Astrocyte (in vitro differentiated cells and primary cell): ENCODE measurements around the gene TBC1D3B.
"Not testable (repeated sequence)": the region's sequence is repeated elsewhere in the genome, so short reads cannot be mapped to it uniquely, and the experiment has no call there.

Experiments used
- CTCF ChIP-seq: IDR thresholded peaks from 2 replicates; pipeline ENCODE4 v1.5.1; 2011; ENCODE audit warnings: low read depth, mild to moderate bottlenecking, inconsistent platforms, low read length, moderate library complexity; ENCODE audit not compliant: insufficient read depth
- EZH2 ChIP-seq: IDR thresholded peaks from 2 replicates; pipeline ENCODE4 v1.6.1; 2012; ENCODE audit warnings: mild to moderate bottlenecking, low read length, inconsistent platforms; ENCODE audit not compliant: insufficient read depth

DNA sequence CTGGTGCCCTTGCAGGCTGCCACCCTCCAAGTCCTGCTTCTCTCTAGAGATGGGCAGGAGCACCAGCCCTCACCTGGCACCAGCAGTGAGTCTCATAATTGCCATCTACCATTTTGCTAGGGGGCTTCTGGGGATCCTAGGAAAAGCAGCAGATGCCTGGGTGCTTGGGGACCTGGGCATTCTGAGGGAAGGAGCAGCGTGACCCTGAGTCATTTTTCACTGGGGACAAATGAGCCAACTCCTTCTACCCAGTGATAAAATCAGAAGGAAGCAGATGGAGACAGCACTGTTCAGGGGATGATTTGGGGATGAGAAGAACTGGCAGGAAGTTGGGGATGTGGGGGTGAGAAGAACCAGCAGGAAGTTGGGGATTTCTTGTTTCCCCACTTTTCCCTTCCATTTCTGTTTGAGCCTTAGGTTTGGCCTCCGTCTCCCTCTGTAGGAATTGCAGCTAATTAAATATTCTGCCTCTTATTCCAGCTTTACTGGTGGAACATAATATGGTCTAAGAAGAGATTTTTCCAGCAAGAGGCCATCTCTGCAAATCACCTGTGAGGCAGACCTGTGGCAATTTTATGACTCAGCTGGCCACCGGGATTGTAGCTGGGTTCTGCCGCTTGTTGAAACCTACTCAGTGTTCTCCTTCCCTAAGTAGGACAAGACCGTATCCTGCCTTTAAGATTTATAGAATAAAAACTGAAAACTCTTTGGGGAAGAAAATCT lies 11.7 kb upstream of the TBC1D3B start:
- TF ChIP-seq CTCF, EZH2: not testable (repeated sequence)
